NCI-H2196 treated with DMSO at 0.1 percent for 48 hours (cell line): ENCODE measurements around the gene PPP1R16B.
A peak's percentile ranks its signal among the peaks of the same experiment; 100 is the strongest.

Experiments used
- DNase-seq: peaks from one replicate; lab custom pipeline; 2025; ENCODE audit not compliant: unreplicated experiment; lab: John Stamatoyannopoulos, UW

PPP1R16B gene

GRCh38 chr20:38961530-38962043 is 156.1 kb downstream of the PPP1R16B start:
- DNase-seq: no peak

- DNase-seq: peak; percentile 92
Measured at GRCh38 chr20:38962044-38962927, 156.8 kb downstream of the PPP1R16B start, which contains the start of gene DHX35. TSS of gene DHX35 (plus strand) at chr20:38962344. CDS start at chr20:38962368, 24 bp downstream.

GRCh38 chr20:38962928-38963401 is 157.5 kb downstream of the PPP1R16B start:
- no peak for DNase-seq

DNA sequence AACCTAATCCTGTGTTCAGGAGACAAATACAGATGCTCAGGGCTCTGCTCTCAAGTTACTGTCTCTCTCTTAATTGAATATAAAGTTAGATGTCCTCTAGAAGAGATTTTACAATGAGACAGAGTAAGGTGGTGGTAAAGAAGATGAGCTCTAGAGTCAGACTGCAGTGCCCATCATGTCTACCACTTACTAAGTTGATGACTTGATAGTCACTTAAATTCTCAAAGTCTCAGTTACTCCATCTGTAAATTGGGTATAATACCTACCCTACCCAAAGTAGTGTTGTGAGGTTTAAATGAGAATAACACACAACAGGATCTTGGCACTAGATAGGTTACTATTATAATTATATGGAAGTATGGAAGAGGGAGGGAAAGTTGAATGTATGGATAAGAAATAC is 158.2 kb downstream of the PPP1R16B start:
- no peak for DNase-seq

GRCh38 chr20:38965264-38965663 is 159.8 kb downstream of the PPP1R16B start:
- no peak for DNase-seq

- no peak for DNase-seq
Measured at GRCh38 chr20:38968090-38968489, 162.6 kb downstream of the PPP1R16B start.

GRCh38 chr20:38969708-38970107 is 164.2 kb downstream of the PPP1R16B start:
- DNase-seq: no peak

DNA sequence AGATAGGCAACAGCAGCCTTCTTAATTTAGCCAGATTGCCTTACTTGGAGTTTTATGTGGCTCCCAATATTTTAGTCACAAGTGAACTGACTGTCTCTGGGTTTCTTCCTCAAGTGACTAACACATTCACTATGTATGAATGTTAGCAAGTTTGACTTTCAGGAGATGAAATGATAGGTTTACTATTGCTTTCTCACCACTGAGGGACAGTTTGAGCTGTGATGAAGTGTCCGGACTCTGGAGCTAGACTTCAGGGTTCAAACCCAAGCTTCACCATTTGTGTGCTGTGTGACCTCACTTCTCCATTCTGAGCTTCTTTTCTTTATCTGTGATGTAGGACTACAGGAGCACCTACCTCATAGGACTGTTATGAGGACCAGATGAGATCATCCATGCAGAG is 164.8 kb downstream of the PPP1R16B start:
- DNase-seq: no peak
